Tibial artery (tissue), 4 donors: Measurements from ENCODE around the gene CBARP.

Source experiments
- DNase-seq, 2 donors: peaks; one replicate each; pipeline ENCODE4 v3.0.0-alpha.2; 2019
- H3K27ac ChIP-seq, 2 donors: fragments of 200-600 bp; sonication (generic) in 1 of 2; 1 replicate in 1 of 2; 2 replicates in 1 of 2; pipeline ENCODE4 v1.5.1; 2018 to 2019; ENCODE audit warnings: mild to moderate bottlenecking in 1 of 2
- H3K27me3 ChIP-seq, 2 donors: fragments of 200-600 bp; sonication (generic) in 1 of 2; one replicate each; pipeline versions ENCODE4 v1.5.1 to v1.6.0; 2016 to 2019
- H3K36me3 ChIP-seq, 3 donors: fragments of 200-600 bp; sonication (generic) in 2 of 3; one replicate each; pipeline ENCODE4 v1.5.1; 2016 to 2019; ENCODE audit warnings: mild to moderate bottlenecking in 2 of 3
- H3K4me1 ChIP-seq, 4 donors: fragments of 200-600 bp; sonication (generic) in 2 of 4; 1 replicate in 3 of 4; 2 replicates in 1 of 4; pipeline ENCODE4 v1.5.1; 2016 to 2019
- H3K4me3 ChIP-seq, 2 donors: fragments of 200-600 bp; sonication (generic) in 1 of 2; 1 replicate in 1 of 2; 2 replicates in 1 of 2; pipeline ENCODE4 v1.5.1; 2018 to 2019; ENCODE audit warnings: mild to moderate bottlenecking in 2 of 2
- H3K9me3 ChIP-seq, 3 donors: fragments of 200-600 bp; sonication (generic) in 1 of 3; one replicate each; pipeline ENCODE4 v1.5.1; 2016 to 2019
- intact Hi-C: fragments of 100-400 bp; cut with DNase I; formaldehyde crosslinking; loops from one replicate; pipeline ENCODE4 v1.15.0; 2023; ENCODE audit warnings: low total_unique reads
- TF ChIP-seq, protein P1 (sequence below), 2 experiments: fragments of 200-600 bp in 1 of 2; fragments of 450-650 bp in 1 of 2; IDR thresholded peaks; one replicate each; pipeline ENCODE4 v1.5.1; 2017 to 2019; ENCODE audit warnings: antibody characterized with exemption in 2 of 2, mild to moderate bottlenecking in 1 of 2, moderate library complexity in 1 of 2

The CBARP gene

DNA sequence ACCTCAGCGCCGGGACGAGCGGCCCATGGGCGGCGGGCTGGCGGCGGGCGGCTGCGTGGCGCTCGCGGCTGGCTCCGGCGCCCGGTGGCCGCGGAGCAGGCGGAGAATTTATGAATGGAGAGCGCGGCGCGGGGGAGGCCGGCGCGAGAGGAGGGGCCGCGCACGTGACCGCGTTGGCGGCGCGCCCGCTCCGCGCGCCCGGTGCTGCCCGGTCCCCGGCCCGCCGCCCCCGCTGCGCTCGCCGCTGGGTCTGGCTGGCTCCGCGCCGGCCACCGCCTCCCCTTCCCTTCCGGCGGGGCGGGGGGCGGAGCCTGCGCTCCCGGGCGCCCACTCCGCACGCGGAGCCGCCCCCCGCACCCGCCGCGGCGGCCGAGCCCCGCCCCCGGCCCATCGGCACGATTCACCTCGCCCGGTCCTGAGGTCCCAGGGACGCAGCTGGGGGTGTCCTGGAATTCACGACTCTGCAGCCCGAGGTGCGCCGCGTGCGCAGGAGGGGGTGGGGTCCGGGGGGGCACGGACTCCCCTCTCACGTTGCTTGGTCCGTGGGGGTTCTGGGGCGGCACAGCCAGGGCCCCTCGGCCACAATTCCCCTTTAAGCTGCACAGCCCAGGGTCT is at the start of gene CBARP:
Gene CBARP, minus strand, starts transcription at position 252 of the 615 bp plus-strand sequence. CDS start 1,905 bp downstream, outside the sequence.
- TF ChIP-seq, protein P1, sequence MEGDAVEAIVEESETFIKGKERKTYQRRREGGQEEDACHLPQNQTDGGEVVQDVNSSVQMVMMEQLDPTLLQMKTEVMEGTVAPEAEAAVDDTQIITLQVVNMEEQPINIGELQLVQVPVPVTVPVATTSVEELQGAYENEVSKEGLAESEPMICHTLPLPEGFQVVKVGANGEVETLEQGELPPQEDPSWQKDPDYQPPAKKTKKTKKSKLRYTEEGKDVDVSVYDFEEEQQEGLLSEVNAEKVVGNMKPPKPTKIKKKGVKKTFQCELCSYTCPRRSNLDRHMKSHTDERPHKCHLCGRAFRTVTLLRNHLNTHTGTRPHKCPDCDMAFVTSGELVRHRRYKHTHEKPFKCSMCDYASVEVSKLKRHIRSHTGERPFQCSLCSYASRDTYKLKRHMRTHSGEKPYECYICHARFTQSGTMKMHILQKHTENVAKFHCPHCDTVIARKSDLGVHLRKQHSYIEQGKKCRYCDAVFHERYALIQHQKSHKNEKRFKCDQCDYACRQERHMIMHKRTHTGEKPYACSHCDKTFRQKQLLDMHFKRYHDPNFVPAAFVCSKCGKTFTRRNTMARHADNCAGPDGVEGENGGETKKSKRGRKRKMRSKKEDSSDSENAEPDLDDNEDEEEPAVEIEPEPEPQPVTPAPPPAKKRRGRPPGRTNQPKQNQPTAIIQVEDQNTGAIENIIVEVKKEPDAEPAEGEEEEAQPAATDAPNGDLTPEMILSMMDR (IDR thresholded peaks at IDR 0.05): no peak
- H3K4me1 ChIP-seq: peaks cover 11 to 57% (median 47%) of the 10 kb centered on the region in 4 donors
- no peaks in the 10 kb centered on the region for H3K9me3 ChIP-seq
- no peak for DNase-seq
- H3K27me3 ChIP-seq: peaks cover 0 to 11% of the 10 kb centered on the region in 2 donors
- H3K4me3 ChIP-seq: peak within 1 kb of the TSS; percentile 50 to 67
- intact Hi-C loops: loop anchor here (5.0 kb wide), 1 partner anchor 254 kb away; the partner anchor contains the start of genes PCSK4 and REEP6
- peak within 1 kb of the TSS; percentile 98 to 99 for H3K27ac ChIP-seq
- H3K36me3 ChIP-seq: no peaks in the 10 kb centered on the region

GRCh38 chr19:1286487-1287353 is 48.9 kb upstream of the CBARP start:
- H3K27me3 ChIP-seq: peaks cover 3 to 87% of the 10 kb centered on the region in 2 donors
- peak overlapping the region in 1 of 2 donors; percentile 20 for H3K4me3 ChIP-seq
- H3K27ac ChIP-seq: no peak overlapping the region
- no peaks in the 10 kb centered on the region for H3K9me3 ChIP-seq
- DNase-seq: no peak
- H3K4me1 ChIP-seq: peaks cover 0 to 29% (median 18%) of the 10 kb centered on the region in 4 donors
- TF ChIP-seq, protein P1 (IDR thresholded peaks at IDR 0.05): no peak
- intact Hi-C loops: no loop called here
- no peaks in the 10 kb centered on the region for H3K36me3 ChIP-seq

DNA sequence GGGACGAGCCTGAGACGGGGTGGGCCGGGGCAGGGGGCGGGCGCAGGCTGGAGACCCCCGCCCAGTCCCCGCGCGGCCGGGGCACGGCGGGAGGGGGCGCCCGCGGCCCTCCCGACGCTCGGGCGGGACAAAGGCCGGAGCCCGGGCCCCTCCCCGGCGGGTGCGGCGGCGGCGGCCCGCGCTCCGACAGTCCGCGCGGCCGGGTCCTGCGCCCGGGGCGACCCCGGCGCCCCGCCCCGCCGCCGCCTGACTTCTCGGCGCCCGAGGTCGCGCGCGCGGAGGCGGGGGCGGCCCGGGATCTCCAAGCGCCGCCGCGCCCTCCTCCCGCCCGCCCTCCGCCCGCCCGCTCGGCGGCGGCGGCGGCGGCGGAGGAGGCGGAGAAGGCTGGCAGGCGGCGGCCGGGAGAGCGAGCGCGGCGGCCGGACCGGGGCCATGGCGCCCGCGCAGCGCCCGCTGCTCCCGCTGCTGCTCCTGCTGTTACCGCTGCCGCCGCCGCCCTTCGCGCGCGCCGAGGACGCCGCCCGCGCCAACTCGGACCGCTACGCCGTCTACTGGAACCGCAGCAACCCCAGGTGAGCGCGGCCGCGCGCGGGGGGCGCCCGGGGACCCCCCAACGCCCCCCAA is 48.0 kb upstream of the CBARP start, which contains the start of gene EFNA2:
Gene EFNA2, plus strand, starts transcription at position 137 of the 624 bp plus-strand sequence. Its CDS starts 296 bp downstream, at position 433.
- H3K36me3 ChIP-seq: no peaks in the 10 kb centered on the region
- no peak within 1 kb of the TSS for H3K27ac ChIP-seq
- intact Hi-C loops: no loop called here
- H3K4me1 ChIP-seq: peaks cover 0 to 25% (median 18%) of the 10 kb centered on the region in 4 donors
- TF ChIP-seq, protein P1 (IDR thresholded peaks at IDR 0.05): no peak
- peaks cover 3 to 78% of the 10 kb centered on the region in 2 donors for H3K27me3 ChIP-seq
- H3K9me3 ChIP-seq: no peaks in the 10 kb centered on the region
- H3K4me3 ChIP-seq: peak within 1 kb of the TSS; percentile 8 to 20
- no peak for DNase-seq

DNA sequence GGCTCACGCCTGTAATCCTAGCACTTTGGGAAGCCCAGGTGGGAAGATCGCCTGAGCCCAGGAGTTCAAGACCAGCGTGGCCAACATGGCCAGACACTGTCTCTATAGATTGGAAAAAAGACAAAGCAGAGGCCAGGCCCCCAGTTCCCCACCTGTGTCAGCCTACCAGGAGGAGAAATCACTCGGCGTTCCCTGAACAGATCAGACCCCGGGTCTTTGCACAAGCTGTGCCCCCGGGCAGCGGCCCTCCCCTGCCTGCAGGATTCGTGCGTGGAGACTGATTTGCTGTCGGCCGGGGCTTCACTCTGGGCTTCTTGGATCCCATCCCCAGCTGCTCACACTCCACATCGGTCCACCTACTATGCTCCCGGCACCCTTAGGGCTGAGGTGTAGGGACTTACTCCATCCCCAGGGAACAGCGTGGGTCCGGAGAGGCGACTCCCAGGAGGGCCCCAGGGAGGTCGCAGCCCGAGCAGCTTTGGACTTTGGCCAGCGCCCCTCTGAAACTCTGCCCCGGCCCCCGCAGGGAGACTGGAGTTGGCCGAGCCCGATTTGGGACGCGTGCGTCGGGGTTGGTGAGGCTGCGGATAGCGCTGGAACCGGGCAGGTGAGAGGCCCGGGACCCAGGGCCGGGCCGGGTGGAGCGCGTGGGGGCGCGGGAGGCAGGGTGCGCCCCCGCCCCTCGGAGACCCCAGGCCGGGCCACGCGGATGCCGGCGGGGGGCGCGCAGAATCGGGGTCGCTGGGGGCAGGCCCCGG is 47.4 kb upstream of the CBARP start:
- intact Hi-C loops: loop anchor here (5.0 kb wide), 1 partner anchor 87 kb away; no protein-coding TSS in a partner anchor
- TF ChIP-seq, protein P1 (IDR thresholded peaks at IDR 0.05): no peak
- no peak overlapping the region for H3K4me3 ChIP-seq
- no peak overlapping the region for H3K27ac ChIP-seq
- peaks cover 0 to 25% (median 18%) of the 10 kb centered on the region in 4 donors for H3K4me1 ChIP-seq
- peaks cover 3 to 71% of the 10 kb centered on the region in 2 donors for H3K27me3 ChIP-seq
- DNase-seq: no peak
- no peaks in the 10 kb centered on the region for H3K36me3 ChIP-seq
- H3K9me3 ChIP-seq: no peaks in the 10 kb centered on the region
